Trophoblast cell (in vitro differentiated cells and primary cell): ENCODE data around the gene NAV3.

Experiments
- DNase-seq, 2 donors: peaks; one replicate each; pipeline ENCODE4 v3.0.0-alpha.2; 2016
- H2AFZ ChIP-seq: 2 replicates; pipeline ENCODE4 v1.6.1; 2013; ENCODE audit warnings: low read length, moderate library complexity, mild to moderate bottlenecking; ENCODE audit not compliant: insufficient read depth, poor library complexity
- H2AK5ac ChIP-seq: 2 replicates; pipeline ENCODE4 v1.6.1; 2013; ENCODE audit warnings: mild to moderate bottlenecking, low read length
- H2BK120ac ChIP-seq: 2 replicates; pipeline ENCODE4 v1.6.1; 2013; ENCODE audit warnings: low read length, mild to moderate bottlenecking, moderate library complexity; ENCODE audit not compliant: insufficient read depth, poor library complexity
- H2BK12ac ChIP-seq: 2 replicates; pipeline ENCODE4 v1.6.1; 2013; ENCODE audit warnings: mild to moderate bottlenecking, low read length, moderate library complexity
- H2BK5ac ChIP-seq: 2 replicates; pipeline ENCODE4 v1.6.1; 2013; ENCODE audit warnings: low read length, low read depth, moderate library complexity, mild to moderate bottlenecking; ENCODE audit not compliant: poor library complexity
- H3K14ac ChIP-seq: 2 replicates; pipeline ENCODE4 v1.6.1; 2013; ENCODE audit warnings: mild to moderate bottlenecking, low read length
- H3K18ac ChIP-seq: 2 replicates; pipeline ENCODE4 v1.6.1; 2013; ENCODE audit warnings: mild to moderate bottlenecking, low read length
- H3K23ac ChIP-seq: 2 replicates; pipeline ENCODE4 v1.6.1; 2013; ENCODE audit warnings: low read length
- H3K27ac ChIP-seq: 2 replicates; pipeline ENCODE4 v1.5.1; 2013; ENCODE audit warnings: low read depth, mild to moderate bottlenecking, inconsistent platforms, low read length, moderate library complexity
- H3K27me3 ChIP-seq: 2 replicates; pipeline ENCODE4 v1.6.1; 2013; ENCODE audit warnings: inconsistent platforms, mild to moderate bottlenecking, low read length, moderate library complexity; ENCODE audit not compliant: insufficient read depth
- H3K36me3 ChIP-seq, 2 experiments: 1 replicate in 1 of 2; 2 replicates in 1 of 2; pipeline ENCODE4 v1.6.1; 2013; ENCODE audit warnings: low read length in 2 of 2, mild to moderate bottlenecking in 2 of 2, moderate library complexity in 1 of 2; ENCODE audit not compliant: insufficient read depth in 2 of 2, control insufficient read depth in 1 of 2
- H3K4ac ChIP-seq: 2 replicates; pipeline ENCODE4 v1.6.1; 2013; ENCODE audit warnings: low read depth, mild to moderate bottlenecking, low read length, moderate library complexity
- H3K4me1 ChIP-seq, 2 experiments: 1 replicate in 1 of 2; 2 replicates in 1 of 2; pipeline ENCODE4 v1.6.1; 2013; ENCODE audit warnings: low read length in 2 of 2, mild to moderate bottlenecking in 2 of 2, moderate library complexity in 1 of 2; ENCODE audit not compliant: insufficient read depth in 2 of 2, control insufficient read depth in 1 of 2
- H3K4me2 ChIP-seq: 2 replicates; pipeline ENCODE4 v1.6.1; 2013; ENCODE audit warnings: inconsistent platforms, mild to moderate bottlenecking, low read length, moderate library complexity
- H3K4me3 ChIP-seq: 2 replicates; pipeline ENCODE4 v1.5.1; 2013; ENCODE audit warnings: mild to moderate bottlenecking, low read depth, low read length, inconsistent platforms
- H3K79me1 ChIP-seq: one replicate; pipeline ENCODE4 v1.6.1; 2013; ENCODE audit warnings: low read length
- H3K79me2 ChIP-seq: 2 replicates; pipeline ENCODE4 v1.6.1; 2013; ENCODE audit warnings: low read length, mild to moderate bottlenecking; ENCODE audit not compliant: control insufficient read depth, insufficient read depth, poor library complexity
- H3K9ac ChIP-seq: 2 replicates; pipeline ENCODE4 v1.6.1; 2013; ENCODE audit warnings: mild to moderate bottlenecking, low read length
- H3K9me3 ChIP-seq: 2 replicates; pipeline ENCODE4 v1.6.1; 2013; ENCODE audit warnings: low read depth, mild to moderate bottlenecking, control low read depth, inconsistent platforms, low read length; ENCODE audit not compliant: insufficient read depth
- H4K12ac ChIP-seq: 2 replicates; pipeline ENCODE4 v1.6.1; 2013; ENCODE audit warnings: low read depth, mild to moderate bottlenecking, low read length, moderate library complexity
- H4K8ac ChIP-seq: 2 replicates; pipeline ENCODE4 v1.6.1; 2013; ENCODE audit warnings: low read depth, mild to moderate bottlenecking, low read length, moderate library complexity
- H4K91ac ChIP-seq: one replicate; pipeline ENCODE4 v1.6.1; 2013; ENCODE audit warnings: low read depth, mild to moderate bottlenecking, low read length, moderate library complexity
- WGBS: extraction: QIAGEN DNeasy Blood & Tissue Kit; methylation state at CpG from one replicate; pipeline ENCODE4 v1.1.7; 2013; ENCODE audit warnings: missing lambda C conversion rate; ENCODE audit not compliant: insufficient read length, insufficient coverage; ENCODE audit errors: extremely low coverage; 5-methylcytosine and 5-hydroxymethylcytosine counted together

NAV3 gene

GRCh38 chr12:77957062-77957461 lies 126.4 kb downstream of the NAV3 start:
- H3K4me1 ChIP-seq: no peaks in the 10 kb centered on the region
- H2BK120ac ChIP-seq: no peak overlapping the region
- H3K14ac ChIP-seq: no peak overlapping the region
- no peak overlapping the region for H2BK12ac ChIP-seq
- no peak overlapping the region for H2BK5ac ChIP-seq
- no peak overlapping the region for H4K91ac ChIP-seq
- no peak overlapping the region for H3K18ac ChIP-seq
- H4K8ac ChIP-seq: no peak overlapping the region
- no peak overlapping the region for H3K4ac ChIP-seq
- DNase-seq: no peak
- H3K9ac ChIP-seq: no peak overlapping the region
- no peak overlapping the region for H3K27ac ChIP-seq
- no peak overlapping the region for H2AFZ ChIP-seq
- no peaks in the 10 kb centered on the region for H3K36me3 ChIP-seq
- H3K4me3 ChIP-seq: no peak overlapping the region
- no peak overlapping the region for H3K4me2 ChIP-seq
- H3K27me3 ChIP-seq: no peaks in the 10 kb centered on the region
- no peak overlapping the region for H2AK5ac ChIP-seq
- H3K23ac ChIP-seq: no peak overlapping the region
- no peaks in the 10 kb centered on the region for H3K79me2 ChIP-seq
- WGBS: no CpG with 5 or more reads among the region's 1 CpG
- H3K79me1 ChIP-seq: no peaks in the 10 kb centered on the region
- H3K9me3 ChIP-seq: no peaks in the 10 kb centered on the region
- H4K12ac ChIP-seq: no peak overlapping the region

- no peak overlapping the region for H3K27ac ChIP-seq
- H2BK12ac ChIP-seq: no peak overlapping the region
- no peak overlapping the region for H2AK5ac ChIP-seq
- no peak overlapping the region for H4K8ac ChIP-seq
- no peak overlapping the region for H3K4ac ChIP-seq
- H4K12ac ChIP-seq: no peak overlapping the region
- H3K4me2 ChIP-seq: no peak overlapping the region
- H3K14ac ChIP-seq: no peak overlapping the region
- no peaks in the 10 kb centered on the region for H3K9me3 ChIP-seq
- no peak overlapping the region for H3K23ac ChIP-seq
- no peaks in the 10 kb centered on the region for H3K27me3 ChIP-seq
- H4K91ac ChIP-seq: no peak overlapping the region
- WGBS: no CpG with 5 or more reads among the region's 2 CpGs
- H3K18ac ChIP-seq: no peak overlapping the region
- H3K79me1 ChIP-seq: no peaks in the 10 kb centered on the region
- H2BK5ac ChIP-seq: no peak overlapping the region
- H3K36me3 ChIP-seq: no peaks in the 10 kb centered on the region
- no peak overlapping the region for H2AFZ ChIP-seq
- H3K9ac ChIP-seq: no peak overlapping the region
- H3K79me2 ChIP-seq: no peaks in the 10 kb centered on the region
- no peak overlapping the region for H3K4me3 ChIP-seq
- no peaks in the 10 kb centered on the region for H3K4me1 ChIP-seq
- no peak for DNase-seq
- no peak overlapping the region for H2BK120ac ChIP-seq
Measured at GRCh38 chr12:77963576-77964178, 133.0 kb downstream of the NAV3 start.

- no peak overlapping the region for H3K14ac ChIP-seq
Measured at GRCh38 chr12:77965790-77966189, 135.1 kb downstream of the NAV3 start.

GRCh38 chr12:77968021-77968420 lies 137.3 kb downstream of the NAV3 start:
- Histone ChIP-seq H4K12ac (no peak overlapping the region), H4K8ac (no peak overlapping the region), H3K79me2 (no peaks in the 10 kb centered on the region), H2BK12ac (no peak overlapping the region), H3K36me3 (no peaks in the 10 kb centered on the region), H3K79me1 (no peaks in the 10 kb centered on the region), H2BK120ac (no peak overlapping the region), H3K27ac (no peak overlapping the region), H3K4me1 (no peaks in the 10 kb centered on the region), H3K9me3 (no peaks in the 10 kb centered on the region), H3K23ac (no peak overlapping the region), H3K4ac (no peak overlapping the region), H3K27me3 (no peaks in the 10 kb centered on the region), H3K9ac (no peak overlapping the region), H4K91ac (no peak overlapping the region), H2AFZ (no peak overlapping the region), H3K14ac (no peak overlapping the region), H3K4me3 (no peak overlapping the region), H2BK5ac (no peak overlapping the region), H3K18ac (no peak overlapping the region), H3K4me2 (no peak overlapping the region), H2AK5ac (no peak overlapping the region)
- no peak for DNase-seq
- no CpG with 5 or more reads among the region's 2 CpGs for WGBS

More at GRCh38 chr12:77965790-77966189, 135.1 kb downstream of the NAV3 start:
- Histone ChIP-seq H3K4me1 (no peaks in the 10 kb centered on the region), H4K8ac (no peak overlapping the region), H4K91ac (no peak overlapping the region), H3K4ac (no peak overlapping the region), H2BK12ac (no peak overlapping the region), H3K4me2 (no peak overlapping the region), H3K4me3 (no peak overlapping the region), H3K9me3 (no peaks in the 10 kb centered on the region), H3K9ac (no peak overlapping the region), H3K79me1 (no peaks in the 10 kb centered on the region), H2AK5ac (no peak overlapping the region), H2AFZ (no peak overlapping the region), H3K36me3 (no peaks in the 10 kb centered on the region), H3K23ac (no peak overlapping the region), H4K12ac (no peak overlapping the region), H3K27me3 (no peaks in the 10 kb centered on the region), H2BK5ac (no peak overlapping the region), H2BK120ac (no peak overlapping the region), H3K18ac (no peak overlapping the region), H3K79me2 (no peaks in the 10 kb centered on the region), H3K27ac (no peak overlapping the region)
- DNase-seq: no peak
- no CpG with 5 or more reads among the region's 3 CpGs for WGBS
